ENCODE results near the gene ZNF554.
A peak's percentile ranks its signal among the peaks of the same experiment; 100 is the strongest.
"Not testable (repeated sequence)": the region's sequence is repeated elsewhere in the genome, so short reads cannot be mapped to it uniquely, and the experiment has no call there.

ZNF554 gene

DNA sequence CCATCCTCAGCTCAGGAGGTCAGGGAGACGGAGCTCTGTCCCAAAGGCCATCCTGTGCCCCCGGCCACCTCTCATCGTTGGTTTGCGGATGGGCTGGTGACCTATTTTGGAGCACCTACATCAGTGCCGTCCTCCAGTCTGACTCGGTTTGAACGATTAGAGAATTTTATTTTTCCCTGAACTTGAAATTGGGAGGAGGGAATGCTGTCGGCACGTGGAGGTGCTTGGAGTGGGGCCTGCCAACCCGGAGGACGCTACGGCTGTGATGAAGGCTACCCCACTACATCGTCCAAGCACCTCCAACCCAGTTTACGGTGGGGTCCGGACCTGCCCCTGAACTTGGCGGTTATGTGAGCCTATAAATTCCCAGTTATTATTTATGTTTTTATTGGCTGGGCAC lies 3.0 kb upstream of the ZNF554 start:
- Mint-ChIP-seq H3K27me3 (ENCODE audit: low read depth) (no peaks in the 10 kb centered on the region), H3K36me3 (ENCODE audit: low read depth) (peaks cover 3% of the 10 kb centered on the region), H3K4me1 (no peaks in the 10 kb centered on the region), H3K27ac (no peak overlapping the region), H3K9me3 (no peaks in the 10 kb centered on the region), H3K4me3 (no peak overlapping the region)
- TF ChIP-seq CTCF (IDR thresholded peaks at IDR 0.05; ENCODE audit: unreplicated experiment in 3 of 3) = no peak

DNA sequence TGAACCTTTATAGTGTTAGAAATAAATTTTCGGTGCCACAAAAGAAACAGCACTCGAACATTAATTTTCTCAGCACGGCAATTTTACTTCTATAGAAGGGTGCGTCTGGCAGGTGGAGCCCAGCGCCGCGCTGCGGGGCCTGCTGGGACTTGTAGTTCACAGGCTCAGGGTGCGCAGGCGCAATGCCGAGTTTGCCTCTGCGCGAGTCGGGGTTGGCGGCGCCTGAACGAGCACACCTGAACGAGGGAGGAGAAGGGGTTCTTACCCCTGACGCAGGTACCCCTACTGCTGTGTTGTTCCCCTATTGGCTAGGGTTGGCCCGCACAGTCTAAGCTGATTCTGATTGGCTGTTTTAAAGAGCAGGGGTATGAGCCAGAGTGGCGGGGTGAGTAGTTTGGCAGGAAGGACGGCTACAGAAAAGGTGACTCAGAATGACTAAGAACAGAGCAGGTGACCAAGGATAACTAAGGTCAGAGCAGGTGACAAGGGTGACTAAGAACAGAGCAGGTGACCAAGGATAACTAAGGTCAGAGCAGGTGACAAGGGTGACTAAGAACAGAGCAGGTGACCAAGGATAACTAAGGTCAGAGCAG lies 2.3 kb upstream of the ZNF554 start:
- H3K36me3 Mint-ChIP-seq (ENCODE audit: low read depth); H3K4me1 Mint-ChIP-seq; H3K27me3 Mint-ChIP-seq (ENCODE audit: low read depth); H3K27ac Mint-ChIP-seq; H3K9me3 Mint-ChIP-seq: not testable (repeated sequence)
- H3K4me3 Mint-ChIP-seq = peak overlapping the region; percentile 60 to 81 (median 76)

- Mint-ChIP-seq H3K4me1 (no peaks in the 10 kb centered on the region), H3K36me3 (ENCODE audit: low read depth) (peaks cover 29% of the 10 kb centered on the region), H3K9me3 (peaks cover 5% of the 10 kb centered on the region), H3K27me3 (ENCODE audit: low read depth) (no peaks in the 10 kb centered on the region), H3K4me3 (peak overlapping the region; percentile 92 to 96 (median 94)), H3K27ac (peak overlapping the region in 1 of 3 experiments; percentile 43)
- no peak for TF ChIP-seq CTCF (IDR thresholded peaks at IDR 0.05; ENCODE audit: unreplicated experiment in 3 of 3)
These were observed 539 bp downstream of the ZNF554 start for GRCh38 chr19:2820112-2820702.

DNA sequence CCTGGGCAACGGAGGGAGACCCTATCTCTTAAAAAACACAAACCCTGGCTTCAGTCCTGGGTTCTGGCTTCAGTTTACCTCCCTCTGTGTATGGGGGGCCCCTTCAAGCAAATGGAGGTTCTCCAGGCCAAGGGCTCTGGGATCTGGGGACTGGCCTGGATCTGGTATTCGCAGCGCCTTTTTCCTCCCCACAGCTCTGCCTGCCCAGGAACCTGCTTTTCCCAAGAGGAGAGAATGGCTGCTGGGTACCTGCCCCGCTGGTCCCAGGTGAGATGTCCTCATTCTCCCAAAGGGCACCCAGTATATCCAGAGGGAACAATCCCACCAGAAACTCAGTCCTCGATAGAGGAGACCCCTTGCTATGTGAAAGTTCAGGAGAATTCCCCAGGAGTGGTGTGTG lies 3.2 kb downstream of the ZNF554 start:
- no peaks in the 10 kb centered on the region for H3K27me3 Mint-ChIP-seq (ENCODE audit: low read depth)
- H3K4me3 Mint-ChIP-seq = peak overlapping the region in 1 of 3 experiments; percentile 38
- TF ChIP-seq CTCF (IDR thresholded peaks at IDR 0.05; ENCODE audit: unreplicated experiment in 3 of 3) = no peak
- H3K4me1 Mint-ChIP-seq = no peaks in the 10 kb centered on the region
- peaks cover 19% of the 10 kb centered on the region for H3K9me3 Mint-ChIP-seq
- H3K36me3 Mint-ChIP-seq (ENCODE audit: low read depth) = peaks cover 52% of the 10 kb centered on the region
- H3K27ac Mint-ChIP-seq = no peak overlapping the region

- H3K36me3 Mint-ChIP-seq (ENCODE audit: low read depth) = peaks cover 60% of the 10 kb centered on the region
- TF ChIP-seq CTCF (IDR thresholded peaks at IDR 0.05; ENCODE audit: unreplicated experiment in 3 of 3) = no peak
- no peak overlapping the region for H3K4me3 Mint-ChIP-seq
- H3K27me3 Mint-ChIP-seq (ENCODE audit: low read depth) = no peaks in the 10 kb centered on the region
- no peaks in the 10 kb centered on the region for H3K4me1 Mint-ChIP-seq
- peaks cover 27% of the 10 kb centered on the region for H3K9me3 Mint-ChIP-seq
- no peak overlapping the region for H3K27ac Mint-ChIP-seq
These were observed 4.0 kb downstream of the ZNF554 start for GRCh38 chr19:2823646-2824045.

DNA sequence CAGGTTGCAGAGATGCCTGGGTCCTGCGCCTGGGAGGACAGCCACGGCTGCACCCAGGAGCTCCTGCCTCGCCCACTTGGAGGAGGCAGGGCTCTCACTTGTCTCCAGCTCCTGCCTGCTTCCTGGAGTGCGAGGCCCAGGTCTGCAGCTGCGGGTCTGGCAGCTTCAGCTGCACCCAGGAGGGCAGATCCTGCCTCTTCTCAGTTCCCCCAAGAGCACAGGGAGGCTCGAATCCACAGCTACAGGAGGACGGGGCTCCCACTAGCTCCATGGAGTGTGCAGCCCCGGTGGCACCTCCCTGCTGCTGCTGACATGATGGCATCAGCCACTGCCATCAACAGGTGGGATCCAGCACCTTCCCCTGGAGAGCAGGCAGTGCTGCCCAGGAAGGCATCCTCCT lies 4.5 kb downstream of the ZNF554 start:
- Mint-ChIP-seq H3K27me3 (ENCODE audit: low read depth) (no peaks in the 10 kb centered on the region), H3K4me3 (peak overlapping the region in 2 of 3 experiments; percentile 21 to 23), H3K27ac (no peak overlapping the region), H3K9me3 (peaks cover 30% of the 10 kb centered on the region), H3K4me1 (no peaks in the 10 kb centered on the region), H3K36me3 (ENCODE audit: low read depth) (peaks cover 65% of the 10 kb centered on the region)
- no peak for TF ChIP-seq CTCF (IDR thresholded peaks at IDR 0.05; ENCODE audit: unreplicated experiment in 3 of 3)
